GM12801 (cell line): ENCODE data around the gene KCNQ2.

ENCODE experiments used
- TF ChIP-seq, protein P1 (sequence below): IDR thresholded peaks from one replicate; pipeline ENCODE4 v1.5.1; 2011; ENCODE audit warnings: control low read depth; ENCODE audit not compliant: insufficient read length; ENCODE audit errors: extremely low read depth

The KCNQ2 gene

GRCh38 chr20:63518351-63518861 lies 46.0 kb upstream of the KCNQ2 start:
- TF ChIP-seq, protein P1, sequence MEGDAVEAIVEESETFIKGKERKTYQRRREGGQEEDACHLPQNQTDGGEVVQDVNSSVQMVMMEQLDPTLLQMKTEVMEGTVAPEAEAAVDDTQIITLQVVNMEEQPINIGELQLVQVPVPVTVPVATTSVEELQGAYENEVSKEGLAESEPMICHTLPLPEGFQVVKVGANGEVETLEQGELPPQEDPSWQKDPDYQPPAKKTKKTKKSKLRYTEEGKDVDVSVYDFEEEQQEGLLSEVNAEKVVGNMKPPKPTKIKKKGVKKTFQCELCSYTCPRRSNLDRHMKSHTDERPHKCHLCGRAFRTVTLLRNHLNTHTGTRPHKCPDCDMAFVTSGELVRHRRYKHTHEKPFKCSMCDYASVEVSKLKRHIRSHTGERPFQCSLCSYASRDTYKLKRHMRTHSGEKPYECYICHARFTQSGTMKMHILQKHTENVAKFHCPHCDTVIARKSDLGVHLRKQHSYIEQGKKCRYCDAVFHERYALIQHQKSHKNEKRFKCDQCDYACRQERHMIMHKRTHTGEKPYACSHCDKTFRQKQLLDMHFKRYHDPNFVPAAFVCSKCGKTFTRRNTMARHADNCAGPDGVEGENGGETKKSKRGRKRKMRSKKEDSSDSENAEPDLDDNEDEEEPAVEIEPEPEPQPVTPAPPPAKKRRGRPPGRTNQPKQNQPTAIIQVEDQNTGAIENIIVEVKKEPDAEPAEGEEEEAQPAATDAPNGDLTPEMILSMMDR, result no peak

DNA sequence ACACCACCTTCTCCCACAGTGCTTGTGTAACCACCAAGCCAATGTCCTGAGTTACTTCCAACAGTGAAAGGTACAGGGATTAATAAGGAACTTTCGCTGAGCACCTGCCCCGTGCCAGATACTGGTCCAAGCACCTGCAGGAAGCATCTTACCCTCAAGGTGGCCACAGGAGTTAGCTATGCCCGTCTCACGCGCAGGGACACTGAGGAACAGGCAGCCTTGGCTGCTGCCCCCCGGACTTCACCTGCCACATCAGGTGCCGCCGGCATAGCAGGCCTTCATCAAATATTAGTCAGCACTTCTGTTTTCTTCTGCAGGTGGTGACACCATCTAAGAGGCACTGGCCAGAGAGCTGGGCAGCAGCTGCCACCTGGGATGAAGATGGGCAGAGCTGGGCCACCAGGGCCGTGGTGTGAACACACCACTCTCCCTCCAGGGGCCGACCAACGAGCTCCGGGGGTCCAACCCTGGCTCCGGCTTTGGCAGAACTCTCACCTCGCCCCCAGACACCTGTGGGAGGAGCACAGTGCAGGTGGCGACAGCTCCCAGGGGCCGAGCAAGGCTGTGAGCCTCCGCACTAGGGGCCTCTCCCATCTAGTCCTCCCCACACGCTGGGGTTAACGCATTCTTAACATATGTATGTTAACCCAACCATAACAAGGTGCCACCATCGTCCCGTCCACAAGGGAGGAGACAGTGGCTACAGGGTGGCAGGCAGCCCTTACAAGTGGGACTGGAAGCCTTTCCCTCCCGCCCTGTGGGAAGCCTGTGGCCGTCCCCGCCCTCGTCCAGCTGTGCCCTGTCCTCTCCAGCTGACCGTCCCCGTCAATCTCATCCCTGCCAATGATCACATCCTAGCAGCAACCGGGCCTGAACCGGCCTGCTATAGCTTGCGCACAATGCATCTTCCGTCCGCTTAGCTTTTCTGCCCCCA lies 45.2 kb upstream of the KCNQ2 start:
- TF ChIP-seq, protein P1, result no peak

- TF ChIP-seq, protein P1, result no peak
Observed at GRCh38 chr20:63513207-63513606, 40.8 kb upstream of the KCNQ2 start.

DNA sequence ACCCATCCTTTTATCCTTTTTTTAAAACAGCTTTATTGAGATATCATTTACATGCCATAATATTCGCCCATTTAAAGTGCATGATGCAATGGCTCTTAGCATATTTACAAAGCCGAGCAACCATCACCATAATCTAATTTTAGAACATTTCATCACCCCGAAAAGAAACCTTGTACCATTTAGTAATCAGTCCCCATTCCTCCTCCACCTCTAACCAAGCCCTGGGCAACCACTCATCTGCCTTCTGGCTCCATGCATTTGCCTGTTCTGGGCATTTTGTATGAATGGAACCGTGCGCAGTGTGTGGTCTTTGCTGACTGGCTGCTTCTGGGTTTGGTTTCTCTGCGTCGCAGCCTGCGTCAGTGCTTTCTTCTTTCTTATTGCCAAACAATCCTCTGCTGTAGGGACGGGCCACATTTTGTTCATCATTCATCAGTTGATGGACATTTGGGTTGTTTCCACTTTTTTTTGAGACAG lies 36.7 kb upstream of the KCNQ2 start:
- TF ChIP-seq, protein P1, result no peak

GRCh38 chr20:63508072-63508768 lies 35.8 kb upstream of the KCNQ2 start:
- TF ChIP-seq, protein P1, result no peak

GRCh38 chr20:63507083-63507743 lies 34.8 kb upstream of the KCNQ2 start:
- TF ChIP-seq, protein P1, result no peak

- TF ChIP-seq, protein P1, result no peak
Observed at GRCh38 chr20:63505723-63506122, 33.3 kb upstream of the KCNQ2 start.
